Measurements from ENCODE around the gene CAP2. TPM values are rescaled to one million over a fixed set of nuclear protein-coding genes. Genes with fewer than 3 reads are reported as not detected.
"Not testable (repeated sequence)": the region's sequence is repeated elsewhere in the genome, so short reads cannot be mapped to it uniquely, and the experiment has no call there.

Gene CAP2
- total and polyA plus RNA-seq, 7 experiments from 2014 or later = not detected

- Mint-ChIP-seq H3K27ac (no peak overlapping the region), H3K36me3 (no peaks in the 10 kb centered on the region), H3K27me3 (peaks cover 2 to 39% (median 16%) of the 10 kb centered on the region in 5 donors), H3K4me1 (no peaks in the 10 kb centered on the region), H3K9me3 (peaks cover 0 to 13% (median 5%) of the 10 kb centered on the region in 11 donors), H3K4me3 (no peak overlapping the region)
- CTCF ChIA-PET = no interaction called here
- no peaks in the 10 kb centered on the region for H3K9me3 ChIP-seq (ENCODE audit: control insufficient read depth in 2 of 3, low read length in 3 of 3)
- DNase-seq (no peak), ATAC-seq (no peak)
- POLR2A ChIA-PET = no interaction called here
- intact Hi-C loops (cut with micrococcal nuclease) = no loop called here
- no peak overlapping the region for H3K27ac ChIP-seq (ENCODE audit: low read depth, low read length)
- no peaks in the 10 kb centered on the region for H3K27me3 ChIP-seq (ENCODE audit: control insufficient read depth in 2 of 2, insufficient read depth in 2 of 2, low read length in 2 of 2)
- H3K4me3 ChIP-seq (ENCODE audit: low read length) = no peak overlapping the region
- H3K36me3 ChIP-seq (ENCODE audit: control insufficient read depth in 2 of 3, insufficient read depth in 3 of 3, low read length in 3 of 3) = no peaks in the 10 kb centered on the region
- H3K4me1 ChIP-seq (ENCODE audit: control insufficient read depth in 2 of 2, insufficient read depth in 2 of 2, low read length in 2 of 2) = no peaks in the 10 kb centered on the region
Observed at GRCh38 chr6:17413313-17413750, 19.9 kb downstream of the CAP2 start.

- H3K27me3 ChIP-seq (ENCODE audit: control insufficient read depth in 2 of 2, insufficient read depth in 2 of 2, low read length in 2 of 2); H3K4me3 Mint-ChIP-seq; H3K4me3 ChIP-seq (ENCODE audit: low read length); POLR2A ChIA-PET; DNase-seq; H3K27ac ChIP-seq (ENCODE audit: low read depth, low read length); H3K9me3 ChIP-seq (ENCODE audit: control insufficient read depth in 2 of 3, low read length in 3 of 3); H3K36me3 ChIP-seq (ENCODE audit: control insufficient read depth in 2 of 3, insufficient read depth in 3 of 3, low read length in 3 of 3); CTCF ChIA-PET; intact Hi-C loops (cut with micrococcal nuclease); H3K36me3 Mint-ChIP-seq; H3K4me1 Mint-ChIP-seq; ATAC-seq; H3K4me1 ChIP-seq (ENCODE audit: control insufficient read depth in 2 of 2, insufficient read depth in 2 of 2, low read length in 2 of 2); H3K27ac Mint-ChIP-seq: not testable (repeated sequence)
- peaks cover 2 to 39% (median 16%) of the 10 kb centered on the region in 5 donors for H3K27me3 Mint-ChIP-seq
- peaks cover 0 to 12% (median 5%) of the 10 kb centered on the region in 11 donors for H3K9me3 Mint-ChIP-seq
Observed at GRCh38 chr6:17414395-17414794, 21.0 kb downstream of the CAP2 start.

DNA sequence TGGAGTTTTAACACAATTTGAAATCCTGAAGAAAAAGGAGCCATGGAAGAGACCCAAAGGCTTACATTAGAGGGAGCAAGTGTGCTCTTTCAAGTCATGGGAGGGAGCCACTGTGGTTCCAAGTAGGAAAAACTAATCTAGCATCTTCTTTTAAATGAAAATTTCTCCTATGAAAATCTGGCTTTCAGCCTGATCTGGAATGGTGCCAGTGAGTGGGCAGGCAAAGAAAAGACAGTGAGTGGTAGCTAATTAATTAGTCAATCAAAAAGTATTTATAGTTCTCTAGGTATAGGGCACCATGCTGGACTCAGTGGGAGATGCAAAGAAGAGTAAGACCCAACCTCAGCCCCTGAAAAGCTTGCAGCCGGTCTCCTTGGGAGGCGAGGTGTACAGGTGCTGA, 21.9 kb downstream of the CAP2 start:
- H3K27ac ChIP-seq (ENCODE audit: low read depth, low read length) = no peak overlapping the region
- Mint-ChIP-seq H3K27me3 (peaks cover 2 to 39% (median 16%) of the 10 kb centered on the region in 5 donors), H3K27ac (no peak overlapping the region), H3K4me3 (no peak overlapping the region), H3K4me1 (no peaks in the 10 kb centered on the region), H3K36me3 (no peaks in the 10 kb centered on the region), H3K9me3 (peaks cover 0 to 7% (median 4%) of the 10 kb centered on the region in 11 donors)
- no peaks in the 10 kb centered on the region for H3K4me1 ChIP-seq (ENCODE audit: control insufficient read depth in 2 of 2, insufficient read depth in 2 of 2, low read length in 2 of 2)
- H3K4me3 ChIP-seq (ENCODE audit: low read length) = no peak overlapping the region
- ChIA-PET POLR2A (no interaction called here), CTCF (no interaction called here)
- ATAC-seq (no peak), DNase-seq (no peak)
- intact Hi-C loops (cut with micrococcal nuclease) = no loop called here
- H3K9me3 ChIP-seq (ENCODE audit: control insufficient read depth in 2 of 3, low read length in 3 of 3) = no peaks in the 10 kb centered on the region
- H3K36me3 ChIP-seq (ENCODE audit: control insufficient read depth in 2 of 3, insufficient read depth in 3 of 3, low read length in 3 of 3) = no peaks in the 10 kb centered on the region
- no peaks in the 10 kb centered on the region for H3K27me3 ChIP-seq (ENCODE audit: control insufficient read depth in 2 of 2, insufficient read depth in 2 of 2, low read length in 2 of 2)

DNA sequence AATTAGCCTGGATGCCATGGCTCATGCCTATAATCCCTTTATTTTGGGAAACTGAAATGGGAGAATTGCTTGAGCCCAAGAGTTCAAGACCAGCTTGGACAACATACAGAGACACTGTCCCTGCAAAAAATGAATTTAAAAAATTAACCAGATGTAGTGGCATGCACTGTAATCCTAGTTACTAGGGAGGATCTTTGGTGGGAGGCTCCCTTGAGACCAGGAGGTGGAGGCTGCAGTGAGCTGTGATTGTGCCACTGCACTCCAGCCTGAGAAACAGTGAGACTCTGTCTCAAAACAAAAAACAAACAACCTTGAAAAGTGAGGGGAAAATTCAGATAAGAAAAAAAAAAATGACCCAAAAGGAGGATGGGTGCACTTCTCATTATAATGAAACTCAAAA, 23.4 kb downstream of the CAP2 start:
- H3K9me3 Mint-ChIP-seq = peaks cover 0 to 7% (median 0%) of the 10 kb centered on the region in 11 donors
- ATAC-seq = no peak
- POLR2A ChIA-PET = no interaction called here

DNA sequence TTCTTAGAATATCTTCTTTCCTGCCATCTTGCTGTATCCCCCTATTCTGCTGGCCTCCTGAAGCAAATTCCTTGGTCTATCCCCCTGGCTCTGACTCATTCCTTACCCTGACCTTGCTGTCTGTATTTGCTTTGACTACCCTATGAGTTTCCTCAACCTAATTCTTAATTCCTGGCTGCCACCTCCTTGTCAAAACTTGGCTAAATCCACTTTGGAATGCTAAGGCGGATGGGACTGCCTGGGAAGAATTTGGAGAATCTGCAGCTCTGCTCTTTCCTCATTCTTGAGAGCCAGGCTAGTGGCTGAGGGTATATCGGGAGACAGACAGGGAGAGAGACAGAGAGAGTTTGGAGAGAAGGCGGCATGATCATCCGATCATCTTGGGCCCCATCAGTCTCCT, 24.4 kb downstream of the CAP2 start:
- Histone ChIP-seq H3K36me3 (ENCODE audit: control insufficient read depth in 2 of 3, insufficient read depth in 3 of 3, low read length in 3 of 3) (no peaks in the 10 kb centered on the region), H3K27ac (ENCODE audit: low read depth, low read length) (no peak overlapping the region), H3K4me1 (ENCODE audit: control insufficient read depth in 2 of 2, insufficient read depth in 2 of 2, low read length in 2 of 2) (no peaks in the 10 kb centered on the region), H3K9me3 (ENCODE audit: control insufficient read depth in 2 of 3, low read length in 3 of 3) (no peaks in the 10 kb centered on the region), H3K4me3 (ENCODE audit: low read length) (no peak overlapping the region), H3K27me3 (ENCODE audit: control insufficient read depth in 2 of 2, insufficient read depth in 2 of 2, low read length in 2 of 2) (no peaks in the 10 kb centered on the region)
- ATAC-seq (no peak), DNase-seq (no peak)
- intact Hi-C loops (cut with micrococcal nuclease) = no loop called here
- H3K9me3 Mint-ChIP-seq = peaks cover 0 to 7% (median 0%) of the 10 kb centered on the region in 11 donors
- H3K36me3 Mint-ChIP-seq = no peaks in the 10 kb centered on the region
- POLR2A ChIA-PET = no interaction called here
- H3K4me3 Mint-ChIP-seq = no peak overlapping the region
- H3K27ac Mint-ChIP-seq = no peak overlapping the region
- H3K27me3 Mint-ChIP-seq = peaks cover 2 to 30% (median 22%) of the 10 kb centered on the region in 5 donors
- CTCF ChIA-PET = no interaction called here
- no peaks in the 10 kb centered on the region for H3K4me1 Mint-ChIP-seq

More for the DNA sequence above, 23.4 kb downstream of the CAP2 start:
- intact Hi-C loops (cut with micrococcal nuclease) = no loop called here
- CTCF ChIA-PET = no interaction called here
- Histone ChIP-seq H3K27me3 (ENCODE audit: control insufficient read depth in 2 of 2, insufficient read depth in 2 of 2, low read length in 2 of 2) (no peaks in the 10 kb centered on the region), H3K36me3 (ENCODE audit: control insufficient read depth in 2 of 3, insufficient read depth in 3 of 3, low read length in 3 of 3) (no peaks in the 10 kb centered on the region), H3K27ac (ENCODE audit: low read depth, low read length) (no peak overlapping the region), H3K9me3 (ENCODE audit: control insufficient read depth in 2 of 3, low read length in 3 of 3) (no peaks in the 10 kb centered on the region), H3K4me3 (ENCODE audit: low read length) (no peak overlapping the region), H3K4me1 (ENCODE audit: control insufficient read depth in 2 of 2, insufficient read depth in 2 of 2, low read length in 2 of 2) (no peaks in the 10 kb centered on the region)
- H3K36me3 Mint-ChIP-seq = no peaks in the 10 kb centered on the region
- DNase-seq = no peak
- H3K4me3 Mint-ChIP-seq = no peak overlapping the region
- H3K27ac Mint-ChIP-seq = no peak overlapping the region
- H3K27me3 Mint-ChIP-seq = peaks cover 2 to 39% (median 21%) of the 10 kb centered on the region in 5 donors
- H3K4me1 Mint-ChIP-seq = no peaks in the 10 kb centered on the region

DNA sequence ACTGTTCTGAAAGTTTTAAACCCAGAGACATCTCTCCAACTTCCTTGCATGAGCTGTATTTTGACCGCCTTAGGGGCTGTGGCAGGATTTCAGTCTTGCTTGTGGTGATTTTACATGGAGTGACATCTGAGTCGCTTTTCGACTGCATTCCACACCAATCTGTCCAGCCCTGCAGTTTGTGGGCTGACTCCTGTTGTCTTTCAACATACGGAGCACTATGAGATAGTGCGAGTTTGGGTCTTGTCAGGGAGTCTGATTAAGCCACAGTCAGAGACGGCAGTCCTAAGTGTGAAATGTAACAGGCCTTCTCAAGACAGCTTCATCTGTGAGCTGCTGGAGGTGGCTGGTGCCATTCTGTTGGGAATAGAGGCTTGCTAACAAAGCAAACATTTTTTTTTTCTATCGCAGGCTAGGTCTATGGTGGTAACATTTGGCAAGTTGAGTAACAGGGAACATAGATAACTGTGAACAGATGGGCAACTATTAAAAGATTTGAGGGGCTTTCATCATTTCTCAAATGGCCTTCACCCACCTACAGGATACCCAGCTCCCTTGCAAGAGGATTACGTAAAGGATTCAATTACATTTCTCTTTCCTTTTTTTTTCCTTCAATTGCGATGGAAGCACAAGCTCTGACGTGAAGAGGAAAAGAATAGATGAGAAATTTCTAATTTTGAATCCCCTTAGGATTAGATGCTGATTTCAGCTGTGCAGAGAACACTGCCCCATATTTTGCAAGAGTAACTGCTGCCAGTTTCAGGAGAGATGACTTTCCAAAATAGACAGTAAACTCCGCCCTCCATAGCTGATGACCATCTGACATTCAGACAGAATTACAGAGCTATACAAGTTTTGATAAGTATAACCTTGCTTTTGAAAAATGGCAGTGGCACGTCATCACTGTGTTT, 25.1 kb downstream of the CAP2 start:
- Mint-ChIP-seq H3K27me3 (peaks cover 2 to 30% (median 20%) of the 10 kb centered on the region in 5 donors), H3K36me3 (no peaks in the 10 kb centered on the region), H3K4me3 (no peak overlapping the region), H3K9me3 (peaks cover 0 to 7% (median 0%) of the 10 kb centered on the region in 11 donors), H3K27ac (no peak overlapping the region), H3K4me1 (no peaks in the 10 kb centered on the region)
- intact Hi-C loops (cut with micrococcal nuclease) = no loop called here
- ATAC-seq (no peak), DNase-seq (no peak)
- CTCF ChIA-PET = no interaction called here
- Histone ChIP-seq H3K4me3 (ENCODE audit: low read length) (no peak overlapping the region), H3K27ac (ENCODE audit: low read depth, low read length) (no peak overlapping the region), H3K4me1 (ENCODE audit: control insufficient read depth in 2 of 2, insufficient read depth in 2 of 2, low read length in 2 of 2) (no peaks in the 10 kb centered on the region), H3K9me3 (ENCODE audit: control insufficient read depth in 2 of 3, low read length in 3 of 3) (no peaks in the 10 kb centered on the region), H3K36me3 (ENCODE audit: control insufficient read depth in 2 of 3, insufficient read depth in 3 of 3, low read length in 3 of 3) (no peaks in the 10 kb centered on the region), H3K27me3 (ENCODE audit: control insufficient read depth in 2 of 2, insufficient read depth in 2 of 2, low read length in 2 of 2) (no peaks in the 10 kb centered on the region)
- POLR2A ChIA-PET = no interaction called here

- no peaks in the 10 kb centered on the region for H3K36me3 ChIP-seq (ENCODE audit: control insufficient read depth in 2 of 3, insufficient read depth in 3 of 3, low read length in 3 of 3)
- H3K27ac ChIP-seq (ENCODE audit: low read depth, low read length) = no peak overlapping the region
- intact Hi-C loops (cut with micrococcal nuclease) = no loop called here
- H3K9me3 Mint-ChIP-seq = peaks cover 0 to 7% (median 0%) of the 10 kb centered on the region in 11 donors
- ChIA-PET POLR2A (no interaction called here), CTCF (no interaction called here)
- H3K9me3 ChIP-seq (ENCODE audit: control insufficient read depth in 2 of 3, low read length in 3 of 3) = no peaks in the 10 kb centered on the region
- H3K27ac Mint-ChIP-seq = no peak overlapping the region
- no peak overlapping the region for H3K4me3 ChIP-seq (ENCODE audit: low read length)
- H3K27me3 ChIP-seq (ENCODE audit: control insufficient read depth in 2 of 2, insufficient read depth in 2 of 2, low read length in 2 of 2) = no peaks in the 10 kb centered on the region
- DNase-seq (no peak), ATAC-seq (no peak)
- no peaks in the 10 kb centered on the region for H3K36me3 Mint-ChIP-seq
- no peak overlapping the region for H3K4me3 Mint-ChIP-seq
- H3K4me1 Mint-ChIP-seq = no peaks in the 10 kb centered on the region
- no peaks in the 10 kb centered on the region for H3K4me1 ChIP-seq (ENCODE audit: control insufficient read depth in 2 of 2, insufficient read depth in 2 of 2, low read length in 2 of 2)
- H3K27me3 Mint-ChIP-seq = peaks cover 2 to 30% (median 20%) of the 10 kb centered on the region in 5 donors
Observed at GRCh38 chr6:17419189-17419575, 25.8 kb downstream of the CAP2 start.

Measured in naive thymus-derived CD4-positive, alpha-beta T cell (primary cell).